PC-3 (cell line): ENCODE data around the gene TRPC4AP. TPM values are rescaled to one million over a fixed set of nuclear protein-coding genes. Genes with fewer than 3 reads are reported as not detected.

Source experiments
- ATAC-seq: fragments of 200-7000 bp; cut with Tn5 transposase; 2 replicates; pipeline ENCODE4 v1.9.1; 2020; ENCODE audit warnings: mild to moderate bottlenecking, moderate library complexity
- BruUV-seq: library from RNA; stranded (reverse); fragments of 400-500 nt; replicated peaks from 2 replicates; lab custom pipeline; 2021; lab: Mats Ljungman, UMichigan
- CTCF ChIA-PET: fragments of 300-600 bp; sonication (Branson Sonifier 250); formaldehyde crosslinking; loops from one replicate; lab custom pipeline; 2022; ENCODE audit warnings: antibody characterized with exemption; lab: Charles Lee
- POLR2A ChIA-PET: fragments of 300-600 bp; sonication (Branson Sonifier 250); formaldehyde crosslinking; loops from one replicate; lab custom pipeline; 2022; ENCODE audit warnings: antibody characterized with exemption; ENCODE audit not compliant: unreplicated experiment; lab: Charles Lee
- DNase-seq: peaks from one replicate; pipeline ENCODE4 v3.0.0-alpha.2; 2015
- H2AFZ ChIP-seq: fragments of 300-600 bp; sonication (generic); 2 replicates; pipeline ENCODE4 v1.6.0; 2016; ENCODE audit warnings: antibody characterized with exemption, low read length
- H3F3A ChIP-seq: fragments of 300-600 bp; sonication (generic); one replicate; pipeline ENCODE4 v1.6.0; 2017; ENCODE audit warnings: antibody characterized with exemption, low read length, control low read depth, mild to moderate bottlenecking; ENCODE audit not compliant: unreplicated experiment
- H3K27ac ChIP-seq: fragments of 300-600 bp; sonication (generic); 2 replicates; pipeline ENCODE4 v1.5.1; 2016; ENCODE audit warnings: mild to moderate bottlenecking, low read length
- H3K27me3 ChIP-seq: fragments of 300-600 bp; sonication (generic); 2 replicates; pipeline ENCODE4 v1.6.1; 2016; ENCODE audit warnings: low read length, mixed read lengths
- H3K36me3 ChIP-seq: fragments of 300-600 bp; sonication (generic); 2 replicates; pipeline ENCODE4 v1.6.1; 2016; ENCODE audit warnings: low read depth, mixed run types, low read length, mixed read lengths
- H3K4me1 ChIP-seq: fragments of 300-600 bp; sonication (generic); 2 replicates; pipeline ENCODE4 v1.5.1; 2016; ENCODE audit warnings: low read length; ENCODE audit not compliant: insufficient read depth
- H3K4me2 ChIP-seq: fragments of 300-600 bp; sonication (generic); 2 replicates; pipeline ENCODE4 v1.6.0; 2016; ENCODE audit warnings: low read length
- H3K4me3 ChIP-seq: fragments of 300-600 bp; sonication (generic); 2 replicates; pipeline ENCODE4 v1.5.1; 2016; ENCODE audit warnings: mild to moderate bottlenecking, low read length, mixed read lengths
- H3K79me2 ChIP-seq: fragments of 300-600 bp; sonication (generic); 2 replicates; pipeline ENCODE4 v1.6.1; 2017; ENCODE audit warnings: low read length, mixed read lengths
- H3K9ac ChIP-seq: fragments of 300-600 bp; sonication (generic); 2 replicates; pipeline ENCODE4 v1.6.0; 2016; ENCODE audit warnings: mild to moderate bottlenecking, low read length
- H3K9me2 ChIP-seq: fragments of 300-600 bp; sonication (generic); replicated peaks from 2 replicates; pipeline ENCODE4 v1.6.1; 2016; ENCODE audit warnings: mixed run types, low read length, mixed read lengths
- H3K9me3 ChIP-seq: fragments of 300-600 bp; sonication (generic); 2 replicates; pipeline ENCODE4 v1.6.1; 2016; ENCODE audit warnings: low read length, mixed read lengths
- H4K20me1 ChIP-seq: fragments of 300-600 bp; sonication (generic); 2 replicates; pipeline ENCODE4 v1.6.1; 2016; ENCODE audit warnings: low read length, mixed read lengths
- CTCF ChIP-seq: fragments of 300-600 bp; sonication (generic); conservative IDR thresholded peaks from 2 replicates; pipeline ENCODE4 v1.5.1; 2017; ENCODE audit warnings: antibody characterized with exemption, low read depth, mild to moderate bottlenecking, low read length
- EZH2 ChIP-seq: fragments of 300-600 bp; sonication (generic); IDR thresholded peaks from one replicate; pipeline ENCODE4 v1.6.1; 2017; ENCODE audit warnings: antibody characterized with exemption, mild to moderate bottlenecking, low read length; ENCODE audit not compliant: unreplicated experiment
- EZH2phosphoT487 ChIP-seq: fragments of 300-600 bp; sonication (generic); IDR thresholded peaks from 2 replicates; pipeline ENCODE4 v1.6.1; 2018; ENCODE audit warnings: mild to moderate bottlenecking, antibody characterized with exemption, low read length, borderline replicate concordance
- intact Hi-C: fragments of 100-400 bp; cut with micrococcal nuclease; formaldehyde crosslinking; loops from 2 replicates; pipeline ENCODE4 v1.9.0; 2023
- total RNA-seq: library from RNA; depleted of rRNA; stranded (reverse); fragments of >200 nt; gene quantifications from 2 replicates; pipeline ENCODE4 v1.2.3, GENCODE V29; 2014

TRPC4AP gene
- total RNA-seq, 1 experiment from 2014 or later, result 46.9 TPM

GRCh38 chr20:35121186-35121585 is 28.6 kb upstream of the TRPC4AP start:
- no peaks in the 10 kb centered on the region for H3F3A ChIP-seq
- no peak for TF ChIP-seq EZH2
- TF ChIP-seq EZH2phosphoT487, result no peak
- TF ChIP-seq CTCF, result no peak
- no peak overlapping the region for H3K9ac ChIP-seq
- ChIA-PET CTCF (no interaction called here), POLR2A (no interaction called here)
- H3K36me3 ChIP-seq, result peaks cover 14% of the 10 kb centered on the region; the same call in 1 of the 2 replicates
- H3K4me2 ChIP-seq, result no peak overlapping the region
- intact Hi-C loops, result no loop called here
- no peak overlapping the region for H2AFZ ChIP-seq
- no peak for ATAC-seq
- H3K27me3 ChIP-seq, result no peaks in the 10 kb centered on the region
- H3K4me3 ChIP-seq, result no peak overlapping the region
- H3K27ac ChIP-seq, result no peak overlapping the region
- BruUV-seq, result no TSS peak
- H3K4me1 ChIP-seq, result no peaks in the 10 kb centered on the region
- no peak for DNase-seq
- H4K20me1 ChIP-seq, result no peaks in the 10 kb centered on the region
- no peaks in the 10 kb centered on the region for H3K9me2 ChIP-seq
- H3K9me3 ChIP-seq, result no peaks in the 10 kb centered on the region
- no peaks in the 10 kb centered on the region for H3K79me2 ChIP-seq

GRCh38 chr20:35120012-35120701 is 27.6 kb upstream of the TRPC4AP start:
- BruUV-seq, result no TSS peak

More at GRCh38 chr20:35120012-35120701, 27.6 kb upstream of the TRPC4AP start:
- Histone ChIP-seq H3K9me2 (no peaks in the 10 kb centered on the region), H3F3A (no peaks in the 10 kb centered on the region), H3K79me2 (no peaks in the 10 kb centered on the region), H3K36me3 (peaks cover 14% of the 10 kb centered on the region; the same call in 1 of the 2 replicates), H3K4me1 (no peaks in the 10 kb centered on the region), H3K4me3 (no peak overlapping the region), H3K9ac (no peak overlapping the region), H2AFZ (no peak overlapping the region), H3K4me2 (no peak overlapping the region), H4K20me1 (no peaks in the 10 kb centered on the region), H3K9me3 (no peaks in the 10 kb centered on the region), H3K27me3 (no peaks in the 10 kb centered on the region), H3K27ac (no peak overlapping the region)
- intact Hi-C loops, result no loop called here
- DNase-seq (no peak), ATAC-seq (no peak)
- TF ChIP-seq EZH2, result no peak
- TF ChIP-seq EZH2phosphoT487, result no peak
- TF ChIP-seq CTCF, result no peak
- POLR2A ChIA-PET, result no interaction called here
- CTCF ChIA-PET, result no interaction called here
